GM12878 (cell line): ENCODE results near the gene ASIC1. TPM values are rescaled to one million over a fixed set of nuclear protein-coding genes. Genes with fewer than 3 reads are reported as not detected.

ENCODE experiments used
- ATAC-seq: fragments of 200-7000 bp; cut with Tn5 transposase; 3 replicates; pipeline ENCODE4 v1.9.1; 2020; ENCODE audit warnings: mild to moderate bottlenecking, moderate library complexity
- BruUV-seq: library from RNA; stranded (reverse); fragments of 400-500 nt; replicated peaks from 2 replicates; lab custom pipeline; 2021; lab: Mats Ljungman, UMichigan
- CTCF ChIA-PET: fragments of 300-600 bp; sonication (Branson Sonifier 250); formaldehyde crosslinking; extraction: SDS; loops from one replicate; lab custom pipeline; 2021; ENCODE audit warnings: inconsistent platforms; lab: Yijun Ruan, JAX
- POLR2A ChIA-PET: fragments of 350-600 bp; formaldehyde crosslinking; extraction: SDS; loops from one replicate; lab custom pipeline; 2021; ENCODE audit warnings: inconsistent platforms; lab: Charles Lee
- RAD21 ChIA-PET: fragments of 300-600 bp; sonication (Branson Sonifier 250); formaldehyde crosslinking; loops from one replicate; lab custom pipeline; 2023; ENCODE audit warnings: antibody characterized with exemption; ENCODE audit not compliant: unreplicated experiment; lab: Charles Lee
- SMC1A ChIA-PET: fragments of 300-600 bp; sonication (Branson Sonifier 250); formaldehyde crosslinking; loops from one replicate; lab custom pipeline; 2023; ENCODE audit not compliant: unreplicated experiment, uncharacterized antibody; lab: Charles Lee
- DNase-seq: peaks from one replicate; pipeline ENCODE4 v3.0.0-alpha.2; 2011; ENCODE audit warnings: low read depth, low spot score
- FAIRE-seq: peaks from 3 replicates; lab custom pipeline; 2011; peaks lifted over from hg19 to GRCh38; lab: Jason Lieb, UNC
- H2AFZ ChIP-seq: 2 replicates; pipeline ENCODE4 v1.6.0; 2011; ENCODE audit warnings: low read depth, low read length, control low read depth; ENCODE audit not compliant: control insufficient read depth
- H3K27ac ChIP-seq: 2 replicates; pipeline ENCODE4 v1.5.1; 2011; ENCODE audit warnings: control low read depth; ENCODE audit not compliant: control insufficient read depth, insufficient read depth
- H3K27me3 ChIP-seq, 2 experiments: replicated peaks in 1 of 2; 2 replicates each; pipeline versions ENCODE4 v1.6.0 to v1.6.1; 2011; ENCODE audit warnings: low read length in 1 of 2; ENCODE audit not compliant: control insufficient read depth in 2 of 2, insufficient read depth in 2 of 2
- H3K36me3 ChIP-seq, 2 experiments: 2 replicates each; pipeline ENCODE4 v1.5.1; 2011; ENCODE audit warnings: low read length in 1 of 2; ENCODE audit not compliant: control insufficient read depth in 2 of 2, insufficient read depth in 2 of 2
- H3K4me1 ChIP-seq: 2 replicates; pipeline ENCODE4 v1.6.1; 2011; ENCODE audit warnings: mild to moderate bottlenecking, low read length, moderate library complexity, mixed read lengths; ENCODE audit not compliant: control insufficient read depth, insufficient read depth
- H3K4me2 ChIP-seq: 2 replicates; pipeline ENCODE4 v1.6.0; 2011; ENCODE audit warnings: control low read depth; ENCODE audit not compliant: control insufficient read depth, insufficient read depth
- H3K4me3 ChIP-seq: fragments of 200-600 bp; sonication (generic); 2 replicates; pipeline ENCODE4 v1.5.1; 2016
- H3K79me2 ChIP-seq: 2 replicates; pipeline ENCODE4 v1.6.0; 2011; ENCODE audit warnings: low read length; ENCODE audit not compliant: control insufficient read depth, insufficient read depth
- H3K9ac ChIP-seq: 2 replicates; pipeline ENCODE4 v1.8.0; 2011; ENCODE audit warnings: low read length, control low read depth, mixed read lengths; ENCODE audit not compliant: control insufficient read depth, insufficient read depth
- H3K9me3 ChIP-seq: replicated peaks from 3 replicates; pipeline ENCODE4 v1.5.1; 2011; ENCODE audit warnings: mild to moderate bottlenecking, low read length; ENCODE audit not compliant: control insufficient read depth, insufficient read depth
- H4K20me1 ChIP-seq: 2 replicates; pipeline ENCODE4 v1.6.0; 2011; ENCODE audit not compliant: control insufficient read depth, insufficient read depth
- BCLAF1 ChIP-seq: fragments of 450-650 bp; IDR thresholded peaks from 2 replicates; pipeline ENCODE4 v1.6.1; 2017; ENCODE audit warnings: antibody characterized with exemption, mild to moderate bottlenecking, moderate library complexity
- CBX3 ChIP-seq: fragments of 200-600 bp; sonication (generic); IDR thresholded peaks from 2 replicates; pipeline ENCODE4 v1.6.1; 2016; ENCODE audit warnings: low read depth, borderline replicate concordance
- CREB1 ChIP-seq: IDR thresholded peaks from 2 replicates; pipeline ENCODE4 v1.6.1; 2012; ENCODE audit warnings: low read depth, mild to moderate bottlenecking, inconsistent platforms
- KAT2A ChIP-seq: conservative IDR thresholded peaks from 2 replicates; pipeline ENCODE4 v1.6.1; 2011; ENCODE audit warnings: low read depth, low read length; ENCODE audit not compliant: control insufficient read depth
- NR2F1 ChIP-seq: fragments of 450-650 bp; conservative IDR thresholded peaks from 2 replicates; pipeline ENCODE4 v1.6.1; 2017; ENCODE audit warnings: mild to moderate bottlenecking
- RB1 ChIP-seq: fragments of 450-650 bp; formaldehyde crosslinking; IDR thresholded peaks from 2 replicates; pipeline ENCODE4 v1.6.1; 2017; ENCODE audit warnings: mild to moderate bottlenecking, borderline replicate concordance
- RELA ChIP-seq: fragments of 450-650 bp; IDR thresholded peaks from 2 replicates; pipeline ENCODE4 v1.8.0; 2014; ENCODE audit warnings: borderline replicate concordance; ENCODE audit not compliant: partially characterized antibody
- SRF ChIP-seq, 2 experiments: IDR thresholded peaks; 2 replicates each; pipeline ENCODE4 v1.6.1; 2011; ENCODE audit warnings: low read depth in 2 of 2, low read length in 2 of 2, mild to moderate bottlenecking in 1 of 2, moderate library complexity in 1 of 2
- TCF12 ChIP-seq: IDR thresholded peaks from 2 replicates; pipeline ENCODE4 v1.6.1; 2011; ENCODE audit warnings: low read depth, mild to moderate bottlenecking, low read length
- YY1 ChIP-seq: IDR thresholded peaks from 2 replicates; pipeline ENCODE4 v1.6.1; 2011; ENCODE audit warnings: low read depth, mild to moderate bottlenecking, low read length
- ZNF207 ChIP-seq: fragments of 450-650 bp; IDR thresholded peaks from 2 replicates; pipeline ENCODE4 v1.6.1; 2014; ENCODE audit warnings: antibody characterized with exemption, mild to moderate bottlenecking, borderline replicate concordance
- WGBS: methylation state at CpG from one replicate; pipeline ENCODE4 v1.1.6; 2016; ENCODE audit warnings: low lambda C conversion rate; ENCODE audit not compliant: insufficient replicate concordance, insufficient coverage; ENCODE audit errors: missing lambda C conversion rate; 5-methylcytosine and 5-hydroxymethylcytosine counted together
- in situ Hi-C: fragments of 300-500 bp; cut with MboI; formaldehyde crosslinking; loops from 9 replicates; pipeline ENCODE4 v1.14.3; 2018; ENCODE audit warnings: mixed read lengths
- intact Hi-C: fragments of 100-400 bp; cut with micrococcal nuclease; formaldehyde crosslinking; loops from one replicate; pipeline ENCODE4 v1.14.2; 2022; ENCODE audit not compliant: unreplicated experiment
- polyA plus RNA-seq, 11 experiments: library from polyadenylated mRNA; depleted of rRNA in 4 of 11; unstranded in 6 of 11; stranded (reverse) in 5 of 11; fragments of >200 nt; fragmentation: Nextera tagmentation in 4 of 11; fragmentation: Illumina TruSeq in 1 of 11; extraction: Ambion mirVana in 4 of 11; extraction: Trizol in 1 of 11; gene quantifications; 1 replicate in 1 of 11; 2 replicates in 10 of 11; pipeline versions ENCODE4 v1.2.1 to v1.2.3, GENCODE V29; 2011 to 2016; ENCODE audit warnings: inconsistent platforms in 2 of 11, missing spikeins in 2 of 11, low read depth in 1 of 11
- total RNA-seq, 4 experiments: library from RNA; depleted of rRNA in 3 of 4; stranded (reverse); fragments of >200 nt in 3 of 4; fragmentation: Illumina TruSeq in 1 of 4; extraction: Trizol in 1 of 4; gene quantifications; 2 replicates each; pipeline versions ENCODE4 v1.2.1 to v1.2.3, GENCODE V29; 2013 to 2021

The ASIC1 gene
- total and polyA plus RNA-seq, 10 of the 15 experiments (the other 5 are each of a cell fraction or from before 2014, with no cell fraction given), result 0.02 to 0.28 (median 0.21) TPM; not detected in 4

- H3K9ac ChIP-seq, result no peak overlapping the region
- no peak overlapping the region for H2AFZ ChIP-seq
- no peak overlapping the region for H3K4me3 ChIP-seq
- TF ChIP-seq KAT2A (no peak), CREB1 (no peak), CBX3 (no peak), BCLAF1 (no peak), ZNF207 (no peak), RB1 (no peak), TCF12 (no peak), YY1 (no peak), NR2F1 (no peak), SRF (IDR thresholded peaks at IDR 0.05; ENCODE audit: low read depth in 2 of 2, low read length in 2 of 2) (no peak), RELA (no peak)
- H3K79me2 ChIP-seq, result peaks cover 77% of the 10 kb centered on the region
- FAIRE-seq (no peak), ATAC-seq (no peak; the same call in 2 of the 3 replicates), DNase-seq (no peak)
- H3K36me3 ChIP-seq, result peaks cover 1 to 5% of the 10 kb centered on the region in 2 experiments; a peak in 2 of 4 replicates
- BruUV-seq, result no TSS peak
- H3K9me3 ChIP-seq, result no peaks in the 10 kb centered on the region
- ChIA-PET RAD21 (no interaction called here), POLR2A (no interaction called here), SMC1A (no interaction called here), CTCF (interaction anchor here (15.2 kb wide), 1 partner anchor 19 kb away, joined by 114 read pairs; no protein-coding TSS in a partner anchor)
- intact Hi-C loops (no loop called here), in situ Hi-C loops (no loop called here)
- no peak overlapping the region for H3K4me2 ChIP-seq
- no peak overlapping the region for H3K27ac ChIP-seq
- H3K27me3 ChIP-seq, result no peaks in the 10 kb centered on the region
- no peaks in the 10 kb centered on the region for H4K20me1 ChIP-seq
- WGBS, result 100% methylated on average over 2 of the region's 2 CpGs
- H3K4me1 ChIP-seq, result 0 out of 2 replicates have a peak, but pooled peaks cover 3% of the 10 kb centered on the region
Measured at GRCh38 chr12:50019524-50019923, 37.9 kb upstream of the ASIC1 start.
